HG03135 (cell line): ENCODE data around the gene MRPS30.
"Not testable (repeated sequence)": the region's sequence is repeated elsewhere in the genome, so short reads cannot be mapped to it uniquely, and the experiment has no call there.

Experiments used
- ATAC-seq: cut with Tn5 transposase; IDR thresholded peaks from one replicate; pipeline ENCODE4 v1.9.1; 2021; ENCODE audit warnings: mild to moderate bottlenecking, moderate library complexity; ENCODE audit not compliant: unreplicated experiment

MRPS30 gene

GRCh38 chr5:44808435-44809214 is at the start of gene MRPS30:
Gene MRPS30, plus strand, starts transcription at chr5:44808947. Its CDS starts 16 bp downstream, at chr5:44808963.
- peak; percentile 99 for ATAC-seq

GRCh38 chr5:44769200-44769876 is 39.4 kb upstream of the MRPS30 start:
- ATAC-seq, result no peak

- no peak for ATAC-seq
These were observed 38.9 kb upstream of the MRPS30 start for GRCh38 chr5:44769877-44770209.

- ATAC-seq, result no peak
These were observed 37.7 kb upstream of the MRPS30 start for GRCh38 chr5:44770780-44771717.

GRCh38 chr5:44772397-44772796 is 36.4 kb upstream of the MRPS30 start:
- ATAC-seq, result not testable (repeated sequence)

GRCh38 chr5:44774279-44774880 is 34.4 kb upstream of the MRPS30 start:
- peak; percentile 67 for ATAC-seq

- ATAC-seq, result no peak
These were observed 29.6 kb upstream of the MRPS30 start for GRCh38 chr5:44779167-44779566.

GRCh38 chr5:44783634-44784315 is 25.0 kb upstream of the MRPS30 start:
- ATAC-seq, result no peak

- ATAC-seq, result no peak
These were observed 21.0 kb upstream of the MRPS30 start for GRCh38 chr5:44787731-44788130.

GRCh38 chr5:44789372-44789995 is 19.3 kb upstream of the MRPS30 start:
- ATAC-seq, result not testable (repeated sequence)

GRCh38 chr5:44792031-44792673 is 16.6 kb upstream of the MRPS30 start:
- not testable (repeated sequence) for ATAC-seq

GRCh38 chr5:44794371-44794770 is 14.4 kb upstream of the MRPS30 start:
- ATAC-seq, result no peak

- ATAC-seq, result no peak
These were observed 13.3 kb upstream of the MRPS30 start for GRCh38 chr5:44795496-44795895.

GRCh38 chr5:44797841-44798240 is 10.9 kb upstream of the MRPS30 start:
- ATAC-seq, result no peak

- ATAC-seq, result no peak
These were observed 6.8 kb upstream of the MRPS30 start for GRCh38 chr5:44801992-44802391.

GRCh38 chr5:44806608-44807007 is 2.1 kb upstream of the MRPS30 start:
- ATAC-seq, result no peak

GRCh38 chr5:44807269-44807668 is 1.5 kb upstream of the MRPS30 start:
- ATAC-seq, result no peak

- peak; percentile 46 for ATAC-seq
These were observed 638 bp downstream of the MRPS30 start for GRCh38 chr5:44809215-44809955.

- ATAC-seq, result no peak
These were observed 1.2 kb downstream of the MRPS30 start for GRCh38 chr5:44809956-44810420.
